Liver (tissue), 9 donors: ENCODE data around the gene SHC1. TPM values are rescaled to one million over a fixed set of nuclear protein-coding genes. Genes with fewer than 3 reads are reported as not detected.

Experiments
- DNase-seq: peaks from one replicate; pipeline ENCODE4 v3.0.0-alpha.2; 2017; ENCODE audit warnings: low spot score
- H3K27ac ChIP-seq, 2 donors: one replicate each; pipeline ENCODE4 v1.7.0; 2013; ENCODE audit warnings: inconsistent platforms in 2 of 2, low read length in 2 of 2, control low read depth in 1 of 2, low read depth in 1 of 2, mild to moderate bottlenecking in 1 of 2
- H3K27me3 ChIP-seq, 4 donors: one replicate each; pipeline versions ENCODE4 v1.6.1 to v1.7.0; 2013; ENCODE audit warnings: low read length in 3 of 4, inconsistent platforms in 1 of 4, mild to moderate bottlenecking in 1 of 4, moderate library complexity in 1 of 4; ENCODE audit not compliant: control insufficient read depth in 4 of 4, insufficient read depth in 4 of 4
- H3K36me3 ChIP-seq, 4 donors: one replicate each; pipeline versions ENCODE4 v1.6.1 to v1.7.0; 2013; ENCODE audit warnings: low read length in 3 of 4, mild to moderate bottlenecking in 3 of 4, low read depth in 1 of 4, moderate library complexity in 1 of 4; ENCODE audit not compliant: control insufficient read depth in 4 of 4, insufficient read depth in 3 of 4
- H3K4me1 ChIP-seq, 4 donors: one replicate each; pipeline versions ENCODE4 v1.6.1 to v1.7.0; 2013; ENCODE audit warnings: low read length in 3 of 4, mild to moderate bottlenecking in 3 of 4, moderate library complexity in 1 of 4; ENCODE audit not compliant: control insufficient read depth in 4 of 4, insufficient read depth in 4 of 4
- H3K4me3 ChIP-seq, 3 donors: one replicate each; pipeline versions ENCODE4 v1.6.1 to v1.7.0; 2013; ENCODE audit warnings: low read length in 3 of 3, control low read depth in 1 of 3, low read depth in 1 of 3, mild to moderate bottlenecking in 1 of 3
- H3K9ac ChIP-seq, 2 donors: one replicate each; pipeline ENCODE4 v1.7.0; 2013; ENCODE audit warnings: low read length in 2 of 2, mild to moderate bottlenecking in 2 of 2, moderate library complexity in 2 of 2, control low read depth in 1 of 2, low read depth in 1 of 2
- H3K9me3 ChIP-seq, 4 donors: one replicate each; pipeline versions ENCODE4 v1.6.1 to v1.7.0; 2013; ENCODE audit warnings: low read length in 3 of 4; ENCODE audit not compliant: control insufficient read depth in 4 of 4
- ATF3 ChIP-seq: IDR thresholded peaks from 2 replicates; pipeline ENCODE4 v1.6.1; 2016; ENCODE audit warnings: antibody characterized with exemption
- CTCF ChIP-seq: fragments of 150-350 bp; IDR thresholded peaks from 2 replicates; pipeline ENCODE4 v1.5.1; 2017; ENCODE audit warnings: improper control_type of control experiment, low read depth, low read length; ENCODE audit not compliant: missing input control
- EGR1 ChIP-seq, 2 donors: IDR thresholded peaks; 2 replicates each; pipeline ENCODE4 v1.6.1; 2016 to 2018; ENCODE audit warnings: antibody characterized with exemption in 2 of 2, low read depth in 2 of 2
- FOXA1 ChIP-seq: IDR thresholded peaks from 2 replicates; pipeline ENCODE4 v1.6.1; 2016; ENCODE audit warnings: antibody characterized with exemption
- FOXA2 ChIP-seq: IDR thresholded peaks from 2 replicates; pipeline ENCODE4 v1.6.1; 2016; ENCODE audit warnings: antibody characterized with exemption
- GABPA ChIP-seq, 2 donors: IDR thresholded peaks in 1 of 2; conservative IDR thresholded peaks in 1 of 2; 2 replicates each; pipeline ENCODE4 v1.6.1; 2016; ENCODE audit warnings: antibody characterized with exemption in 2 of 2, mild to moderate bottlenecking in 1 of 2, moderate library complexity in 1 of 2
- HNF4A ChIP-seq, 2 donors: conservative IDR thresholded peaks; 2 replicates each; pipeline ENCODE4 v1.6.1; 2016; ENCODE audit warnings: antibody characterized with exemption in 2 of 2, mild to moderate bottlenecking in 2 of 2
- HNF4G ChIP-seq: IDR thresholded peaks from 2 replicates; pipeline ENCODE4 v1.6.1; 2016; ENCODE audit warnings: antibody characterized with exemption
- JUND ChIP-seq, 2 donors: IDR thresholded peaks; 2 replicates each; pipeline ENCODE4 v1.6.1; 2016; ENCODE audit warnings: antibody characterized with exemption in 2 of 2
- MAX ChIP-seq: IDR thresholded peaks from 2 replicates; pipeline ENCODE4 v1.6.1; 2016; ENCODE audit warnings: antibody characterized with exemption
- NR2F2 ChIP-seq: IDR thresholded peaks from 2 replicates; pipeline ENCODE4 v1.6.1; 2016; ENCODE audit warnings: antibody characterized with exemption
- RAD21 ChIP-seq, 2 donors: IDR thresholded peaks; 2 replicates each; pipeline ENCODE4 v1.6.1; 2016; ENCODE audit warnings: antibody characterized with exemption in 2 of 2, mild to moderate bottlenecking in 2 of 2
- REST ChIP-seq: IDR thresholded peaks from 2 replicates; pipeline ENCODE4 v1.6.1; 2016; ENCODE audit warnings: antibody characterized with exemption, mild to moderate bottlenecking
- RXRA ChIP-seq, 2 donors: IDR thresholded peaks; 2 replicates each; pipeline ENCODE4 v1.6.1; 2017 to 2018; ENCODE audit warnings: antibody characterized with exemption in 2 of 2, mild to moderate bottlenecking in 1 of 2
- SP1 ChIP-seq: IDR thresholded peaks from 2 replicates; pipeline ENCODE4 v1.6.1; 2018; ENCODE audit warnings: antibody characterized with exemption, mild to moderate bottlenecking
- TAF1 ChIP-seq: conservative IDR thresholded peaks from 2 replicates; pipeline ENCODE4 v1.6.1; 2016; ENCODE audit warnings: antibody characterized with exemption, mild to moderate bottlenecking
- YY1 ChIP-seq: IDR thresholded peaks from 2 replicates; pipeline ENCODE4 v1.6.1; 2016; ENCODE audit warnings: antibody characterized with exemption, mild to moderate bottlenecking
- ZBTB33 ChIP-seq: IDR thresholded peaks from 2 replicates; pipeline ENCODE4 v1.6.1; 2016; ENCODE audit warnings: antibody characterized with exemption
- WGBS: extraction: QIAGEN DNeasy Blood & Tissue Kit; methylation state at CpG from one replicate; pipeline ENCODE4 v1.1.7; 2013; 5-methylcytosine and 5-hydroxymethylcytosine counted together
- polyA plus RNA-seq, 2 donors: library from polyadenylated mRNA; stranded (reverse) in 1 of 2; unstranded in 1 of 2; fragments of 200-250 nt in 1 of 2; fragments of >200 nt in 1 of 2; fragmentation: Nextera tagmentation in 1 of 2; extraction: Ambion mirVana in 1 of 2; gene quantifications; one replicate each; pipeline versions ENCODE4 v1.2.1 to v1.2.3, GENCODE V29; 2013 to 2015
- total RNA-seq, 2 donors: library from RNA; depleted of rRNA; stranded (reverse); fragments of >200 nt; gene quantifications; one replicate each; pipeline ENCODE4 v1.2.3, GENCODE V29; 2014
- donor health status: healthy.
- donor health status: healthy.
- donor health status: healthy.
- donor health status: healthy.
- donor health status: healthy.

SHC1 gene
- total and polyA plus RNA-seq, 4 donors: 27.2 to 65.5 (median 58.0) TPM

- no peak for TF ChIP-seq CTCF
- TF ChIP-seq YY1: no peak
Observed at GRCh38 chr1:154953611-154954038, 16.9 kb downstream of the SHC1 start (continued).

GRCh38 chr1:154952664-154953063 is 17.9 kb downstream of the SHC1 start:
- Histone ChIP-seq H3K9me3 (no peaks in the 10 kb centered on the region), H3K4me1 (peaks cover 9 to 42% (median 24%) of the 10 kb centered on the region in 4 donors), H3K27ac (no peak overlapping the region), H3K4me3 (no peak overlapping the region), H3K9ac (no peak overlapping the region), H3K27me3 (no peaks in the 10 kb centered on the region), H3K36me3 (peaks cover 0 to 19% (median 2%) of the 10 kb centered on the region in 4 donors)
- WGBS: 94% methylated on average over 6 of the region's 6 CpGs
- no peak for DNase-seq
- no peak for TF ChIP-seq ATF3
- TF ChIP-seq TAF1: no peak
- TF ChIP-seq YY1: no peak
- no peak for TF ChIP-seq FOXA1
- no peak for TF ChIP-seq FOXA2
- TF ChIP-seq MAX: no peak
- no peak for TF ChIP-seq ZBTB33
- no peak for TF ChIP-seq HNF4G
- TF ChIP-seq HNF4A (conservative IDR thresholded peaks at IDR 0.05): no peak
- no peak for TF ChIP-seq EGR1 (IDR thresholded peaks at IDR 0.05; ENCODE audit: low read depth in 2 of 2)
- no peak for TF ChIP-seq CTCF
- no peak for TF ChIP-seq GABPA (IDR thresholded peaks at IDR 0.05 in 1 of 2, conservative IDR thresholded peaks at IDR 0.05 in 1 of 2)
- no peak for TF ChIP-seq RAD21 (IDR thresholded peaks at IDR 0.05)
- TF ChIP-seq NR2F2: no peak
- no peak for TF ChIP-seq REST
- TF ChIP-seq SP1: no peak
- no peak for TF ChIP-seq RXRA (IDR thresholded peaks at IDR 0.05)
- no peak for TF ChIP-seq JUND (IDR thresholded peaks at IDR 0.05)
